ENCODE results near the gene NDRG3.

GRCh38 chr20:36644032-36644705 lies 101.7 kb downstream of the NDRG3 start:
- no peak for TF ChIP-seq CTCF (IDR thresholded peaks at IDR 0.05)
- no peak for TF ChIP-seq TAF1 (IDR thresholded peaks at IDR 0.05; ENCODE audit: borderline replicate concordance, low read depth, low read length)
- no peak for TF ChIP-seq EP300 (IDR thresholded peaks at IDR 0.05; ENCODE audit: borderline replicate concordance in 1 of 2, low read depth in 1 of 2, low read length in 1 of 2)
- TF ChIP-seq REST (IDR thresholded peaks at IDR 0.05; ENCODE audit: low read depth, low read length): no peak
- no peak for TF ChIP-seq GATA2 (CRISPR knock-in tag; IDR thresholded peaks at IDR 0.05)
- TF ChIP-seq ZBTB33 (IDR thresholded peaks at IDR 0.05; ENCODE audit: borderline replicate concordance, low read depth): no peak
- no peak for TF ChIP-seq MXI1 (IDR thresholded peaks at IDR 0.05; ENCODE audit: low read depth, low read length)
- no peak for TF ChIP-seq RCOR1 (IDR thresholded peaks at IDR 0.05; ENCODE audit: low read length)
